ENCODE data around the gene ANXA3.

The ANXA3 gene

GRCh38 chr4:78644744-78645330, 93.3 kb downstream of the ANXA3 start:
- DNase-seq (ENCODE audit: low read depth) = peak; percentile 79

- DNase-seq (ENCODE audit: low read depth) = peak; percentile 96
Measured at GRCh38 chr4:78645853-78646757, 94.5 kb downstream of the ANXA3 start.

- DNase-seq (ENCODE audit: low read depth) = no peak
Measured at GRCh38 chr4:78647272-78647671, 95.7 kb downstream of the ANXA3 start.

GRCh38 chr4:78648640-78649363, 97.2 kb downstream of the ANXA3 start:
- no peak for DNase-seq (ENCODE audit: low read depth)

- peak; percentile 79 for DNase-seq (ENCODE audit: low read depth)
Measured at GRCh38 chr4:78650106-78651024, 98.8 kb downstream of the ANXA3 start.

GRCh38 chr4:78651250-78651860, 99.8 kb downstream of the ANXA3 start:
- DNase-seq (ENCODE audit: low read depth) = no peak

- DNase-seq (ENCODE audit: low read depth) = peak; percentile 68
Measured at GRCh38 chr4:78652282-78652876, 100.8 kb downstream of the ANXA3 start.

GRCh38 chr4:78653655-78654054, 102.1 kb downstream of the ANXA3 start:
- no peak for DNase-seq (ENCODE audit: low read depth)

GRCh38 chr4:78654807-78655206, 103.2 kb downstream of the ANXA3 start:
- DNase-seq (ENCODE audit: low read depth) = peak; percentile 86

- DNase-seq (ENCODE audit: low read depth) = no peak
Measured at GRCh38 chr4:78656968-78657445, 105.4 kb downstream of the ANXA3 start.

GRCh38 chr4:78659264-78659663, 107.7 kb downstream of the ANXA3 start:
- peak; percentile 61 for DNase-seq (ENCODE audit: low read depth)

- DNase-seq (ENCODE audit: low read depth) = no peak
Measured at GRCh38 chr4:78659665-78660064, 108.1 kb downstream of the ANXA3 start.
